HG02610 (cell line): ENCODE data around the gene CNTNAP1.

Experiments
- ATAC-seq: cut with Tn5 transposase; IDR thresholded peaks from one replicate; pipeline ENCODE4 v1.9.1; 2021; ENCODE audit warnings: mild to moderate bottlenecking, moderate library complexity; ENCODE audit not compliant: unreplicated experiment

CNTNAP1 gene

GRCh38 chr17:42683407-42684034 is 1.2 kb downstream of the CNTNAP1 start:
- no peak for ATAC-seq

- ATAC-seq, result no peak
Observed at GRCh38 chr17:42684929-42685556, 2.7 kb downstream of the CNTNAP1 start.

GRCh38 chr17:42685831-42686230 is 3.5 kb downstream of the CNTNAP1 start:
- no peak for ATAC-seq

GRCh38 chr17:42686520-42687128 is 4.3 kb downstream of the CNTNAP1 start:
- ATAC-seq, result no peak

GRCh38 chr17:42687707-42688320 is 5.5 kb downstream of the CNTNAP1 start:
- ATAC-seq, result no peak

- no peak for ATAC-seq
Observed at GRCh38 chr17:42690596-42690995, 8.3 kb downstream of the CNTNAP1 start.

GRCh38 chr17:42691021-42691545 is 8.8 kb downstream of the CNTNAP1 start:
- ATAC-seq, result no peak

- no peak for ATAC-seq
Observed at GRCh38 chr17:42692489-42692888, 10.2 kb downstream of the CNTNAP1 start.

GRCh38 chr17:42694524-42694923 is 12.2 kb downstream of the CNTNAP1 start:
- no peak for ATAC-seq

- ATAC-seq, result no peak
Observed at GRCh38 chr17:42695500-42695899, 13.2 kb downstream of the CNTNAP1 start.

- no peak for ATAC-seq
Observed at GRCh38 chr17:42697108-42697811, 14.9 kb downstream of the CNTNAP1 start.

GRCh38 chr17:42698736-42699414 is 16.5 kb downstream of the CNTNAP1 start:
- no peak for ATAC-seq

GRCh38 chr17:42699415-42699740 is 17.0 kb downstream of the CNTNAP1 start:
- no peak for ATAC-seq

- no peak for ATAC-seq
Observed at GRCh38 chr17:42700586-42701289, 18.4 kb downstream of the CNTNAP1 start.

GRCh38 chr17:42702446-42702845 is 20.1 kb downstream of the CNTNAP1 start:
- ATAC-seq, result no peak

- ATAC-seq, result peak; percentile 23
Observed at GRCh38 chr17:42704490-42704836, 22.1 kb downstream of the CNTNAP1 start.

- peak; percentile 90 for ATAC-seq
Observed at GRCh38 chr17:42704837-42705494, 22.6 kb downstream of the CNTNAP1 start.

- no peak for ATAC-seq
Observed at GRCh38 chr17:42706732-42707131, 24.4 kb downstream of the CNTNAP1 start.

- ATAC-seq, result no peak
Observed at GRCh38 chr17:42708588-42708987, 26.3 kb downstream of the CNTNAP1 start.

GRCh38 chr17:42709561-42709960 is 27.2 kb downstream of the CNTNAP1 start:
- ATAC-seq, result no peak
